HepG2 (cell line): ENCODE data around the gene IL1RL2.

Experiments
- HDAC6 ChIP-seq: fragments of 200-600 bp; sonication (generic); IDR thresholded peaks from 2 replicates; pipeline ENCODE4 v1.7.0; 2017; ENCODE audit warnings: mild to moderate bottlenecking, antibody characterized with exemption, low read length, low read depth
- MXD1 ChIP-seq: sonication (generic); formaldehyde crosslinking; IDR thresholded peaks from 2 replicates; pipeline ENCODE4 v1.4.0; 2020; ENCODE audit warnings: mild to moderate bottlenecking, missing genetic modification reagents
- NR2C2 ChIP-seq: sonication (generic); formaldehyde crosslinking; IDR thresholded peaks from 2 replicates; pipeline ENCODE4 v1.4.0; 2020; ENCODE audit warnings: missing genetic modification reagents, mild to moderate bottlenecking, moderate library complexity, borderline replicate concordance
- POLR2A ChIP-seq, 2 experiments: IDR thresholded peaks; 2 replicates each; pipeline ENCODE4 v1.6.1; 2011; ENCODE audit warnings: low read depth in 2 of 2, low read length in 2 of 2, mild to moderate bottlenecking in 1 of 2, moderate library complexity in 1 of 2; ENCODE audit not compliant: insufficient read depth in 1 of 2
- RAD21 ChIP-seq: fragments of 450-650 bp; formaldehyde crosslinking; IDR thresholded peaks from 2 replicates; pipeline ENCODE4 v1.5.0; 2020; ENCODE audit warnings: mild to moderate bottlenecking
- ZBTB21 ChIP-seq: sonication (generic); formaldehyde crosslinking; IDR thresholded peaks from 2 replicates; pipeline ENCODE4 v1.4.0; 2020; ENCODE audit warnings: missing genetic modification reagents
- ZNF343 ChIP-seq: sonication (generic); formaldehyde crosslinking; IDR thresholded peaks from 2 replicates; pipeline ENCODE4 v1.4.0; 2020; ENCODE audit warnings: mild to moderate bottlenecking, missing genetic modification reagents
- ZSCAN20 ChIP-seq: sonication (generic); formaldehyde crosslinking; IDR thresholded peaks from 2 replicates; pipeline ENCODE4 v1.4.0; 2020; ENCODE audit warnings: missing genetic modification reagents, mild to moderate bottlenecking, borderline replicate concordance
- TF ChIP-seq, protein P1 (sequence below): sonication (generic); formaldehyde crosslinking; IDR thresholded peaks from 2 replicates; pipeline ENCODE4 v1.5.1; 2020; ENCODE audit warnings: mild to moderate bottlenecking, missing genetic modification reagents, moderate library complexity
- TF ChIP-seq, protein P2 (sequence below): sonication (generic); formaldehyde crosslinking; IDR thresholded peaks from 2 replicates; pipeline ENCODE4 v1.8.1; 2022; ENCODE audit warnings: low read depth, mild to moderate bottlenecking, missing genetic modification reagents
- TF ChIP-seq, protein P3 (sequence below): sonication (generic); formaldehyde crosslinking; IDR thresholded peaks from 2 replicates; pipeline ENCODE4 v1.4.0; 2020; ENCODE audit warnings: mild to moderate bottlenecking, low read depth, missing genetic modification reagents
- TF ChIP-seq, protein P4 (sequence below): sonication (generic); formaldehyde crosslinking; IDR thresholded peaks from 2 replicates; pipeline ENCODE4 v1.4.0; 2020; ENCODE audit warnings: low read depth, mild to moderate bottlenecking, missing genetic modification reagents

GRCh38 chr2:102197389-102198137 lies 10.7 kb downstream of the IL1RL2 start:
- TF ChIP-seq, protein P1, sequence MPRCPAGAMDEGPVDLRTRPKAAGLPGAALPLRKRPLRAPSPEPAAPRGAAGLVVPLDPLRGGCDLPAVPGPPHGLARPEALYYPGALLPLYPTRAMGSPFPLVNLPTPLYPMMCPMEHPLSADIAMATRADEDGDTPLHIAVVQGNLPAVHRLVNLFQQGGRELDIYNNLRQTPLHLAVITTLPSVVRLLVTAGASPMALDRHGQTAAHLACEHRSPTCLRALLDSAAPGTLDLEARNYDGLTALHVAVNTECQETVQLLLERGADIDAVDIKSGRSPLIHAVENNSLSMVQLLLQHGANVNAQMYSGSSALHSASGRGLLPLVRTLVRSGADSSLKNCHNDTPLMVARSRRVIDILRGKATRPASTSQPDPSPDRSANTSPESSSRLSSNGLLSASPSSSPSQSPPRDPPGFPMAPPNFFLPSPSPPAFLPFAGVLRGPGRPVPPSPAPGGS (CRISPR knock-in tag) = no peak
- no peak for TF ChIP-seq ZNF343 (CRISPR knock-in tag)
- no peak for TF ChIP-seq HDAC6
- TF ChIP-seq, protein P2, sequence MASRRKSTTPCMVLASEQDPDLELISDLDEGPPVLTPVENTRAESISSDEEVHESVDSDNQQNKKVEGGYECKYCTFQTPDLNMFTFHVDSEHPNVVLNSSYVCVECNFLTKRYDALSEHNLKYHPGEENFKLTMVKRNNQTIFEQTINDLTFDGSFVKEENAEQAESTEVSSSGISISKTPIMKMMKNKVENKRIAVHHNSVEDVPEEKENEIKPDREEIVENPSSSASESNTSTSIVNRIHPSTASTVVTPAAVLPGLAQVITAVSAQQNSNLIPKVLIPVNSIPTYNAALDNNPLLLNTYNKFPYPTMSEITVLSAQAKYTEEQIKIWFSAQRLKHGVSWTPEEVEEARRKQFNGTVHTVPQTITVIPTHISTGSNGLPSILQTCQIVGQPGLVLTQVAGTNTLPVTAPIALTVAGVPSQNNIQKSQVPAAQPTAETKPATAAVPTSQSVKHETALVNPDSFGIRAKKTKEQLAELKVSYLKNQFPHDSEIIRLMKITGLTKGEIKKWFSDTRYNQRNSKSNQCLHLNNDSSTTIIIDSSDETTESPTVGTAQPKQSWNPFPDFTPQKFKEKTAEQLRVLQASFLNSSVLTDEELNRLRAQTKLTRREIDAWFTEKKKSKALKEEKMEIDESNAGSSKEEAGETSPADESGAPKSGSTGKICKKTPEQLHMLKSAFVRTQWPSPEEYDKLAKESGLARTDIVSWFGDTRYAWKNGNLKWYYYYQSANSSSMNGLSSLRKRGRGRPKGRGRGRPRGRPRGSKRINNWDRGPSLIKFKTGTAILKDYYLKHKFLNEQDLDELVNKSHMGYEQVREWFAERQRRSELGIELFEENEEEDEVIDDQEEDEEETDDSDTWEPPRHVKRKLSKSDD (CRISPR knock-in tag) = no peak
- no peak for TF ChIP-seq ZBTB21
- TF ChIP-seq POLR2A (IDR thresholded peaks at IDR 0.05; ENCODE audit: insufficient read depth in 1 of 2, low read depth in 2 of 2, low read length in 2 of 2) = no peak
- TF ChIP-seq, protein P3, sequence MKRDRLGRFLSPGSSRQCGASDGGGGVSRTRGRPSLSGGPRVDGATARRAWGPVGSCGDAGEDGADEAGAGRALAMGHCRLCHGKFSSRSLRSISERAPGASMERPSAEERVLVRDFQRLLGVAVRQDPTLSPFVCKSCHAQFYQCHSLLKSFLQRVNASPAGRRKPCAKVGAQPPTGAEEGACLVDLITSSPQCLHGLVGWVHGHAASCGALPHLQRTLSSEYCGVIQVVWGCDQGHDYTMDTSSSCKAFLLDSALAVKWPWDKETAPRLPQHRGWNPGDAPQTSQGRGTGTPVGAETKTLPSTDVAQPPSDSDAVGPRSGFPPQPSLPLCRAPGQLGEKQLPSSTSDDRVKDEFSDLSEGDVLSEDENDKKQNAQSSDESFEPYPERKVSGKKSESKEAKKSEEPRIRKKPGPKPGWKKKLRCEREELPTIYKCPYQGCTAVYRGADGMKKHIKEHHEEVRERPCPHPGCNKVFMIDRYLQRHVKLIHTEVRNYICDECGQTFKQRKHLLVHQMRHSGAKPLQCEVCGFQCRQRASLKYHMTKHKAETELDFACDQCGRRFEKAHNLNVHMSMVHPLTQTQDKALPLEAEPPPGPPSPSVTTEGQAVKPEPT (CRISPR knock-in tag) = no peak
- no peak for TF ChIP-seq ZSCAN20
- TF ChIP-seq RAD21 (CRISPR knock-in tag) = no peak
- no peak for TF ChIP-seq MXD1 (CRISPR knock-in tag)
- TF ChIP-seq NR2C2 = no peak
- TF ChIP-seq, protein P4, sequence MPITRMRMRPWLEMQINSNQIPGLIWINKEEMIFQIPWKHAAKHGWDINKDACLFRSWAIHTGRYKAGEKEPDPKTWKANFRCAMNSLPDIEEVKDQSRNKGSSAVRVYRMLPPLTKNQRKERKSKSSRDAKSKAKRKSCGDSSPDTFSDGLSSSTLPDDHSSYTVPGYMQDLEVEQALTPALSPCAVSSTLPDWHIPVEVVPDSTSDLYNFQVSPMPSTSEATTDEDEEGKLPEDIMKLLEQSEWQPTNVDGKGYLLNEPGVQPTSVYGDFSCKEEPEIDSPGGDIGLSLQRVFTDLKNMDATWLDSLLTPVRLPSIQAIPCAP (CRISPR knock-in tag) = no peak
